ENCODE results near the gene COPS4.

- TF ChIP-seq CTCF (IDR thresholded peaks at IDR 0.05) (no peak), EZH2 (IDR thresholded peaks at IDR 0.05) (no peak)
Observed at GRCh38 chr4:83083925-83084475, 49.0 kb downstream of the COPS4 start.

Measured in neural progenitor cell (in vitro differentiated cells).